ENCODE measurements around the gene IFI35.

- TF ChIP-seq CTCF (IDR thresholded peaks at IDR 0.05) (no peak), AFF4 (CRISPR knock-in tag; IDR thresholded peaks at IDR 0.05; ENCODE audit: borderline replicate concordance) (no peak), ATF1 (CRISPR knock-in tag; IDR thresholded peaks at IDR 0.05) (no peak), HMGXB4 (CRISPR knock-in tag; IDR thresholded peaks at IDR 0.05) (no peak), FOXP4 (CRISPR knock-in tag; IDR thresholded peaks at IDR 0.05) (no peak), ZMAT4 (CRISPR knock-in tag; IDR thresholded peaks at IDR 0.05) (no peak), ZNF232 (CRISPR knock-in tag; IDR thresholded peaks at IDR 0.05) (no peak), FOXJ3 (CRISPR knock-in tag; IDR thresholded peaks at IDR 0.05; ENCODE audit: borderline replicate concordance) (no peak), KAT7 (CRISPR knock-in tag; IDR thresholded peaks at IDR 0.05; ENCODE audit: borderline replicate concordance) (no peak), CREM (CRISPR knock-in tag; IDR thresholded peaks at IDR 0.05) (no peak), MAX (CRISPR knock-in tag; IDR thresholded peaks at IDR 0.05) (no peak), E2F1 (CRISPR knock-in tag; IDR thresholded peaks at IDR 0.05) (no peak), PRDM15 (CRISPR knock-in tag; IDR thresholded peaks at IDR 0.05) (no peak), MXD4 (CRISPR knock-in tag; IDR thresholded peaks at IDR 0.05; ENCODE audit: borderline replicate concordance) (no peak)
These were observed 21.8 kb downstream of the IFI35 start for GRCh38 chr17:43028221-43028861.

Measured in WTC11 (cell line).